ENCODE measurements around the gene MGAT4A.

The MGAT4A gene

DNA sequence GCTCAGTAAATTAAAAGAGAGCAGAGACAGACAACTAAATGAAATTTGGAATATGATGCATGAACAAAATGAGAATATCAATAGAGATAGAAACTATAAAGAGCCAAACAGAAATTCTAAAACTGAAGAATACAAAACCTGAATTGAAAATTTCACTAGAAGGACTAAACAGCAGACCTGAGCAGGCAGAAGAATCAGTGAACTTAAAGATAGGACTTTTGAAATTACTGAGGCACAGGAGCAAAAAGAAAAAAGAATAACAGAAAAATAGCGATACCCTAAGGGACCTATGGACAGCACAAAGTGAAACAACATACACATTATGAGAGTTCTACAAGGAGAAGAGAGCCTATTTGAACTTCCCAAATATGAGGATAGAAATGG, 80.9 kb downstream of the MGAT4A start:
- no peak for DNase-seq

DNA sequence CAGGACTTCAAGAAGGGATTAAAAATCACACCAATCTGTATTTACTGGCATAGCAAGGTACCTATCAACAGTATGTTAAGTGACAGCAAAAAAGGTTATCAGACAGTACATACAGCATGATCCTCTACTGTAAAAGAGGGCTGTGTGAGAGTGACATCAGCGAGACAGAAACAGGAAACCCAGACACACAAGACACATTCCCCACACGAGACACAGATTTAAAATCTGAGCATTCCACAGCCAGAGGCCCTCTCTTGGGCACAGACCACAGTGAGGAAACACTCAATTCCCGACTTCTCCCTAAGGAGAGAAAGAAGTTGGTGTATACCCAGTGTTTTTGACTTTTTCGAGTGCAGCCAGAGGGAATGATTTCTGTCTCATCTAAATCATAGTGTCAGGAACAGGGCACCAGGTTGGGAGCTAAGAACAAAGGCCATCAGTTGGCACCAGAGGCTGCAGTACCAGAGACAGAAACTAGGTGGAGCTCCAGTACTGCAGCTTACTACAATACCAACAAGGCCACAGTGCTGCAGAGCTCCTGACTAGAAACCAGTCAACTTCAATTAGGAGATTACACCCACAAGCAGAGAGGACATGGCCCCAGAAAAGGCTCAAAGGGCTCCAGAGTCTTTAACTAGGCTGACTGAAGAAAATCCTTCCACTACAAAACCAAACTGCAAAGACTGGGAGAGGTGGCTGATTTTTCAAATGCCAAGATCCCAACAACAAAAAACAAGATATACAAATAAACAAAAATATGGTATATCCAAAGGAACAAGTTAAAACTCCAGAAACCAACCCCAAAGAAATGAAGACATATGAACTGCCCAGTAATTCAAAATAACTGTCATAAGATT, 81.6 kb downstream of the MGAT4A start:
- peak; percentile 90 for DNase-seq

- DNase-seq = no peak
Observed at GRCh38 chr2:98648451-98648850, 82.5 kb downstream of the MGAT4A start.

DNA sequence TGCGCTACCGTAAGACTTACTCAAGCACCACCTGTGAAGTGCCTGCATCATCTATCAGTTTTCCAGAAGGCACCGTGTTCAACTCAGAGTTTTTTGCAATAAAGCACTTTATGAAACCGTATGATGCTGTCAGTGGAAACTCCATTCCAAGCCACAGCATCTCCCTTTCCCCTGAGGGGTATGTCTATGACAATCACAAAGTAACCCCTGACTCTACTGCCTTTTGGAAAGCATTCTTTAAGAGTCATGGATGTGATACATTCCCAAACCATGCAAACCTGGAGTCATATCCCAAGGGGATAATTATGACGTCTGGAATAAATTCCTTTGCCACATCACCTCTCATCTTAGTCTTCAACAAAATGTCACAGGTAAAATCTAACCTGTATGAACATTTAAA, 83.3 kb downstream of the MGAT4A start:
- DNase-seq = no peak

GRCh38 chr2:98643496-98644100, 87.3 kb downstream of the MGAT4A start:
- no peak for DNase-seq

GRCh38 chr2:98637401-98638147, 93.4 kb downstream of the MGAT4A start:
- peak; percentile 85 for DNase-seq

DNA sequence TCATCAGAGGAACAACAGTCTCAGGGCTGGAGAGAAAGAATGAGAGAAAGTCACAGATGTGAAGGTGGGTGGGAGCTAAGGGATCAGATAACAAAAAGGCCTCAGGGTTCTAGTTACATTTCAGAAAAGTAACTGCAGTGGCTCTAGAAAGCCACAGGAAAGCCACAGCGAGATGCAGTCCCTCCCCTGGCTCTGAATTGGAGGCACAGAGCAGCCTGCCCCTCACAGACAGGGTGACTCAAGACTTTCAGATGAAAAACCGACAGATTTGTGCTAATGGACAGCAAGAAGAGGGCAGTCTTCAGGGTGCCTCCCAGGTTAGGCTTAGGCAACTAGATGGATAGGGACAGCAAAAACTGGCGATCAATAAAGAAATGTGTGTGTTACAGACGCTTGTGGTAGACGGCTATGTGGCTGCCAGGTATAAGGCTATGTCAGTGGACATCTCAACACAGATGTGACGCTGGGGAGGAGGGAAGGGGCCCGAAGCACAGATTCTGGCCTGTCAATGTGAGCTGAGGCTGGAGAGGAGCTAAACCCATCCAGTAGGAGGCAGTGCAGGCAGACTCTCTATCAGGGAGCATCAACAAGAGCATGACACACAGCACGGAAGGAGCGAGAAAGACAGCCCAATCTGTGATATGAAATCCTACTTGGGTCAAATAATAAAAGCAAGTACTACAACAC, 96.4 kb downstream of the MGAT4A start:
- peak; percentile 80 for DNase-seq

GRCh38 chr2:98632351-98632750, 98.6 kb downstream of the MGAT4A start:
- DNase-seq = no peak

DNA sequence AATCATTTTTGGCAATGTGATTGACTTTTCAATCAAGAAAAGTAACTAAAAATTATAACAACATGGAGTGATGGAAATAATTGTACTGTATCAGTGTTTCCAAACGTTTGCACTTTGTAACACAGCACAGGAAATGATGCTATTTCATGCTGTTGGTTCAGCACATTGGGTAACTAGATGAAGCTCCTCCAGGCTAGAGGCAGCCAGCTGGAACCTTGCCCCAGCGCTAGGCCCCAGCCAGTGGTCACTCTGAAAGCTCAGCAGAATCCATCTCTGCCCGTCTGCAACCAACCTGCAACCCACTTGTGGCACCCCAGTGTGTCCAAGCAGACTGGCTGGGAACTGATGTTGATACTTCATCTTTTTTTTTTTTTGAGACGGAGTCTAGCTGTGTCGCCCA, 107.3 kb downstream of the MGAT4A start:
- no peak for DNase-seq

DNA sequence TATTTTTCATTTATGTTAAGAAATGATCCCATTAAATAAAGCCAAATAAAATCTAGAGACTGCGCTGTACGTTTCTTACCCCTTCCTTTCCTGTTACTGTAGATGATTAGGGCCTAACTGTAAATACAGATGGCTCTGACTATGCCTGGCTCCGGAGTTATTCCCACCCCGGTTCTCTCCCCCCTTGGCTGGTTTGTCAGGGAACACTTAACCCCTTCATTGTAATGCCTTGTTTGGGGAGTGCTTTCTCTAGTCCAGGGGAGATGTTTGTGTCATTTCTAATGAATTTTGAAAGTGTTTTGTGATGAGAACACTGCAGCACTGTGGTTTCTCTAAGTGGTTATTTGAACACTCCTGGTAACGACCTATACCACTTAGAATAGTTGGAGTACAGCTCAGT, 113.8 kb downstream of the MGAT4A start:
- no peak for DNase-seq

- no peak for DNase-seq
Observed at GRCh38 chr2:98615481-98615880, 115.5 kb downstream of the MGAT4A start.

GRCh38 chr2:98614024-98614739, 116.8 kb downstream of the MGAT4A start:
- no peak for DNase-seq

DNA sequence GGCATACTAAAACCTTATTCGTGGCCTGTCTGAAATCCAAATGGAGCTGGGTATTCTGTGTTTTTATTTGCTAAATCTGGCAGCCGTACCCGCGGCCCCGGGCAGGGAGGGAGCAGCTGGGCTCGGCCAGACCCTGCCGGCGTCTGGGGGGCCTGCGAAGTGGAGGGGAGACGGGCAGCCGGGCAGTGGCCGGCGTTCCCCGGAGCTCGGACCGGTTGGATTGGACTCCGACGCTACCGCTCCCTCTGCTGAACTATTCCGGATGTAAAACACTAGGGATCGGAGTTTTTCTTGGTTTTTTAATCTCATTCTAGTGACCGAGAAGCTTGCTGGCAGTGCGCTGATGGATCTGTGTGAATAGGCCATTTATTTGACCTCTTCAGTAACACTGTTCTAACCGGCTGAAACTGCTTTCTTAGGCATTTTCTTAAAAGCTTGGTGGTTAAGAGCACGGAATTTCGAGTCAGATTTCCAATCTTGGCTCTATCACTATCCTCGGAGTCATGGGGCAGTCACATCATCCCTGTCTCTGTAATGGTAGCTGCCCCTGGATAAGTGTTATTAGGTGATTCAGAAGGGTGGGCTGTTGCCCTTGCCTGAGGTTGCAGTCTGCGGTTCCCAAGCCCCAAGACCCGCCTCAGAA, 121.8 kb downstream of the MGAT4A start:
- no peak for DNase-seq

DNA sequence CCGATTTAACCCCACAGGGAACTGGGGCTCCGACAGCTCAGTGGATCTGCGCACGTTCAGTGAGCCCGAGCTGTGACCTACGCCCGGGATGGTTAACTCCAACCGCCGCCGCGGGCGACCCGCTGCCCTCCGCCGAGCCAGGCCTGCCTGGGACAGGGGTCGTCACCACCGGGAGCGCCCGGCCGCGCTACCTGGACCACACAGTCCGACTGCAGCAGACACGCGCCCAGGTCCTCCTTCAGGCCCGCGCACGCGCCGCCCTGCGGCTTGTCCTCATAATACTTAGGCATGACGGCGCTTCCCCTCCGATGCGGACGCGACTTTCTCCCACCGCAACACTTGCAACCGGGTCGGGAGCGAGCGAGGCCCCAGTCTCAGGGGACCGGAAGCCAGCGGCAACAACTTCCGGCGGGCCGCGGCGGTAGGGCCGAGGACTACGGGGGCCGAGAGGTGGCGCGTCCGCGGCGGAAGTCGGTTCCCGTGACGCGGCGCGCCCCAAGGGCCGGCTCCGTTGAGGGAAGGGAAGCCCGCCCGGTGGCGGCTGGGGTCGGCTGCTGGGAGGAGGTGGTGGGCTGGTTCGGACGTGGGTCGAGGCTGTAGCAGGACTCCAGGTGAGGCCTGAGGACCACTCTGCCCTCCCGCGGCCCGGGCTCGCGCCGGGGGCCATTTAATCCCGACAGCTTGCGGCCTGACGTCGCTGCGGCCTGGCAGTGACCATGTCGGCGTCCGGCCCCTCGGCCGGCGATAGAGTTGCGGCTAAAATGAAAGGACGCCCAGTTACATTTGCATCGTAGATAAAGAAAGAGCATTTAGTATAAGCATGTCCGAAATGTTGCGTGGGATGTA, 122.6 kb downstream of the MGAT4A start, which contains the start of the genes COA5 and UNC50:
Gene COA5, minus strand, starts transcription at position 397 of the 846 bp plus-strand sequence. Its CDS starts 107 bp downstream, at position 290.
Gene UNC50, plus strand, starts transcription at position 474 of the 846 bp plus-strand sequence. CDS start 1,171 bp downstream, outside the sequence.
- peak; percentile 89 for DNase-seq

- no peak for DNase-seq
Observed at GRCh38 chr2:98607741-98608115, 123.2 kb downstream of the MGAT4A start.

DNA sequence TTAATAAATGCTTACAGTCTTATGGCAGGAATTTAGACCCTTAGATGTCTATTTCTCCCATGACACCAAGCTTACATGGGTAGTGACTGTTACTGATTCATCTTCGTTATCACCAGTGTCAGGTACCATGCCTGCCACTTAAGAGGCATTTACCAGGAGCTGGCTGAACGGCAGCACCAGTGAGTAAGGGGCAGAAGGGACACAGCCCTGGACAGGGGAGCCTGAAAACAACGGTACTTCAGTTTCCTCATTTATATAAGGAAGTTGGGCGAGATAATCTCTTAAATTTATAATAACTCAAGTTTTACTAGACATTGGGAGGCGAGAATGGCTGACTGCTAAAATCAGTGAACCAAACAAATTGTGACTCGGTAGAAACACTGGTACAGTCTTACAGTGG, 123.8 kb downstream of the MGAT4A start:
- DNase-seq = no peak

GRCh38 chr2:98606431-98606830, 124.5 kb downstream of the MGAT4A start:
- DNase-seq = no peak

DNA sequence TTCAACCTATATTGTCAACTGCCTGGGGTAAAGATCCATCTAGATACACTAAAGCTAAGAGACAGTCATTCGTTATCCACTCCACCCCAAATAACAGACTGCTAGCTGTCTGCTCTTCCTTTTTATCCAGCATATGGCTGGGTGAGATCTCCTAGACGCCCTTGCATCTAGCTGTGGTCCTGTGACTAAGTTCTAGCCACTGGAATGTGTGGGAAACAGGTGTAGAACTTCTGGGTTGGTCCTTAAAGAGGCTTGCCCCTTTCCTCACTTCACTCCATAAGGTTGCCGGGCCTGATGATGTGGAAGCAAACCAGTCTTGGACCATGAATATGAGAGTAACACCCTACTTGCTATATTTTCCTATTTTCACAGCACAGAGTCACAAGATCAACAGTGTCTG, 125.9 kb downstream of the MGAT4A start:
- no peak for DNase-seq

DNA sequence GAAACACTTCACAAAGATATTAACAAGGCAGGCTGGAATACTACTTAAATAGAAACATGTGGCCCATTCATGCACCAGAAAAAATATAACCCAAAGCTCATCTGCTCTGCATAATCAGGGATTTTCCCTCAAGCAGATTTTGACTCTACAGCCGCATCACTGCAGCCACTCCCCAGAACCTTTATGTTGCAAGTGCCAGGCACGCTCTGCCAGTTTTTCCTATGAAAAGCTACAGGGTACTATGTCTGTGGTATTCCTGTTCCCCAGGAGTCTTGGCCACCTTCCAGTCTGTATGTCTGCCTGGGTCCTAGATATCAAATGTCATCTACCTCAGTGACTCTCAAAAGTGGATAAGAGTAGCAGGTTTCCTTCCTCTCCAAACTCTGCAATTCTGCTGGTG, 126.4 kb downstream of the MGAT4A start:
- DNase-seq = no peak

DNA sequence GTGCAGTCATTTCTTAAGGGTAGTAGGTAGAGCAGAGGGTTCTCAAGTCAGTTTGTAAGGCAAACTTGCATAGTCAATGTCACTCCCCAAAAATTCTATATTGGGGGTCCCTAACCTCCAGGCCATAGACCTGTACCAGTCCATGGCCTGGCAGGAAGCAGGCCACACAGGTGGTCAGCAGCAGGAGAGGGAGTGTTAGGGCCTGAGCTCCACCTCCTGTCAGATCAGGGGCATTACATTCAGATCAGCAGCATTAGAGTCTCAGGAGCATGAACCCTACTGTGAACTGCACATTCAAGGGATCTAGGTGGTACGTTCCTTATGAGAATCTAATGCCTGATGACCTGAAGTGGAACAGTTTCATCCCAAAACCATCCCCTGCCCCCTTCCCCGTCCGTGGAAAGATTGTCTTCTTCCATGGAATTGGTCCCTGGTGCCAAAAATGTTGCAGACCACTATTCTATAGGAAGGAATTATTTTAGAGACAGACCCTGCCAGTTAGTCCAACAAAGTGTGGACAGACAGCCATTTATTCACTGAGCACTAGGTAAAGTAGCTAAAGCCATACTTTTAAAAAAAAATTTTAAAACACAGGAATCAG, 129.3 kb downstream of the MGAT4A start:
- no peak for DNase-seq

Measured in CD4-positive, alpha-beta T cell treated with Interleukin-4 for 4 hours (primary cell).